ENCODE results near the gene HOXA11. TPM values are rescaled to one million over a fixed set of nuclear protein-coding genes. Genes with fewer than 3 reads are reported as not detected.

HOXA11 gene
- total RNA-seq, 4 donors from 2014 or later = 5.1 to 7.9 (median 6.4) TPM

DNA sequence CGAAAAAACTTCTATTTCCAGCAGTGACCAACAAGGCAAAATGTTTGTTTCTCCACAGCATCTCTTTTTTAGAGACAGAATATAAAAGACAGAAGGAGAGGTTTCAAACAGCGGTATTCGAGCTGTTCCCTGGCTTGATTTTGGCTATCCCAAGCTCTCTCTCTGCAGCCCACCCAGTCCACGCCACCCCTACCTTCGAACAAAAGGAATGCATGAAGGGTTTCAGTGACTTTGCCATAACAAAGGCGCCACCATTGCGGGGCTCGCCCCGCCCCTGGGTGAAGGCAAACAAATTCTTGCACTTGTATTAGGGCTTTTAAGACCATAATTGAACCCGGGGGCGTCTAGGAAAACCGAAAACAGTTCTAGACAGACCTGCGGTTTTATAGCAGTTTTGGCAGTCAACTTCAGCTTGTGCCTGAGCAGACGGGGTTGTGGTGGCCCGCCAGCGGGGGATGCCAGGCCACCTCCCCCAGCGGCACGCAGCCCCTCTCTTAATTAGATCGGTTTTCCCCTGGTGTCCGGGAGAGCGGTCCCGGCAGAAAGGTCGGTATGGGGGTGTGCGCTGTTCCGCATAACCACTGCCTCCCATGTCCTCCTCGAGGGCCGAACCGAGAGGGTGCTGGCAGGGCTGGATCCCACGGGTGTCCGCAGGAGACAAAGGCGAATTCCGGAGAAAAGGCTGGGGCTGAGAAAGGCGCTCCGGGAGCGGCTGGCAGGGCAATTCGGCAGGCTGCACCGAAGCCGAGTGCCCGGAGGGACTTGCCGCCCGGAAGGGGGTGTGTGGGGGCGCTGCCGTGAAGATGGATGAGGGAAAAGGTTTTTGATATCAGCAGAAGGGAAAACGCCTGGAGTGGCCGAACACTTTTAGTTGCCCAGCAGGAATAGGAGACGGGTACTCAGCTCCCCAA is 2.7 kb upstream of the HOXA11 start:
- Histone ChIP-seq H3K4me3 (peak overlapping the region; percentile 37 to 73 (median 52)), H3K27me3 (peaks cover 0 to 6% (median 3%) of the 10 kb centered on the region in 3 donors), H3K4me1 (peaks cover 18 to 42% of the 10 kb centered on the region in 2 donors), H3K9me3 (no peaks in the 10 kb centered on the region), H3K27ac (peak overlapping the region; percentile 90 to 99 (median 95)), H3K36me3 (no peaks in the 10 kb centered on the region)
- in situ Hi-C loops (cut with MboI; ENCODE audit: low sequenced_read_pairs in 4 of 4) (loop anchor here in 3 of 4 donors (10.0 to 25.0 kb wide), 5 partner anchors 900 to 1425 kb away; partner anchors contain the start of gene CREB5 (in 1 of the 3)), intact Hi-C loops (cut with DNase I; ENCODE audit: low total_unique reads) (loop anchor here (5.0 to 10.0 kb wide), 2 partner anchors 1225 to 1437 kb away; partner anchors contain the start of gene CREB5)
- no peak for TF ChIP-seq POLR2A (IDR thresholded peaks at IDR 0.05)
- TF ChIP-seq, protein P1, sequence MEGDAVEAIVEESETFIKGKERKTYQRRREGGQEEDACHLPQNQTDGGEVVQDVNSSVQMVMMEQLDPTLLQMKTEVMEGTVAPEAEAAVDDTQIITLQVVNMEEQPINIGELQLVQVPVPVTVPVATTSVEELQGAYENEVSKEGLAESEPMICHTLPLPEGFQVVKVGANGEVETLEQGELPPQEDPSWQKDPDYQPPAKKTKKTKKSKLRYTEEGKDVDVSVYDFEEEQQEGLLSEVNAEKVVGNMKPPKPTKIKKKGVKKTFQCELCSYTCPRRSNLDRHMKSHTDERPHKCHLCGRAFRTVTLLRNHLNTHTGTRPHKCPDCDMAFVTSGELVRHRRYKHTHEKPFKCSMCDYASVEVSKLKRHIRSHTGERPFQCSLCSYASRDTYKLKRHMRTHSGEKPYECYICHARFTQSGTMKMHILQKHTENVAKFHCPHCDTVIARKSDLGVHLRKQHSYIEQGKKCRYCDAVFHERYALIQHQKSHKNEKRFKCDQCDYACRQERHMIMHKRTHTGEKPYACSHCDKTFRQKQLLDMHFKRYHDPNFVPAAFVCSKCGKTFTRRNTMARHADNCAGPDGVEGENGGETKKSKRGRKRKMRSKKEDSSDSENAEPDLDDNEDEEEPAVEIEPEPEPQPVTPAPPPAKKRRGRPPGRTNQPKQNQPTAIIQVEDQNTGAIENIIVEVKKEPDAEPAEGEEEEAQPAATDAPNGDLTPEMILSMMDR (IDR thresholded peaks at IDR 0.05 in 4 of 5, conservative IDR thresholded peaks at IDR 0.05 in 1 of 5) = no peak
- DNase-seq (no peak), ATAC-seq (no peak)

- H3K9me3 ChIP-seq = no peaks in the 10 kb centered on the region
- peaks cover 25 to 51% of the 10 kb centered on the region in 2 donors for H3K4me1 ChIP-seq
- DNase-seq = no peak
- in situ Hi-C loops (cut with MboI; ENCODE audit: low sequenced_read_pairs in 4 of 4) = loop anchor here in 3 of 4 donors (10.0 to 25.0 kb wide), 5 partner anchors 900 to 1425 kb away; partner anchors contain the start of gene CREB5 (in 1 of the 3)
- TF ChIP-seq, protein P1 (IDR thresholded peaks at IDR 0.05 in 4 of 5, conservative IDR thresholded peaks at IDR 0.05 in 1 of 5) = no peak
- no peak for TF ChIP-seq POLR2A (IDR thresholded peaks at IDR 0.05)
- no peaks in the 10 kb centered on the region for H3K36me3 ChIP-seq
- peaks cover 0 to 8% (median 3%) of the 10 kb centered on the region in 3 donors for H3K27me3 ChIP-seq
- H3K27ac ChIP-seq = peak overlapping the region; percentile 90 to 99 (median 95)
- intact Hi-C loops (cut with DNase I; ENCODE audit: low total_unique reads) = loop anchor here (5.0 to 10.0 kb wide), 2 partner anchors 1225 to 1438 kb away; partner anchors contain the start of gene CREB5
- H3K4me3 ChIP-seq = peak overlapping the region; percentile 61 to 92 (median 70)
- no peak for ATAC-seq
Observed at GRCh38 chr7:27186668-27187474, 1.8 kb upstream of the HOXA11 start.

- in situ Hi-C loops (cut with MboI; ENCODE audit: low sequenced_read_pairs in 4 of 4) (loop anchor here in 3 of 4 donors (10.0 to 25.0 kb wide), 5 partner anchors 901 to 1424 kb away; partner anchors contain the start of gene CREB5 (in 1 of the 3)), intact Hi-C loops (cut with DNase I; ENCODE audit: low total_unique reads) (loop anchor here (5.0 to 10.0 kb wide), 2 partner anchors 1226 to 1439 kb away; partner anchors contain the start of gene CREB5)
- peaks cover 0 to 8% (median 3%) of the 10 kb centered on the region in 3 donors for H3K27me3 ChIP-seq
- H3K4me3 ChIP-seq = peak overlapping the region; percentile 61 to 92 (median 70)
- ATAC-seq (no peak), DNase-seq (peak in 1 of 2 donors; percentile 25)
- H3K27ac ChIP-seq = peak overlapping the region; percentile 90 to 99 (median 95)
- H3K4me1 ChIP-seq = peaks cover 25 to 52% of the 10 kb centered on the region in 2 donors
- TF ChIP-seq, protein P1 (IDR thresholded peaks at IDR 0.05 in 4 of 5, conservative IDR thresholded peaks at IDR 0.05 in 1 of 5) = no peak
- TF ChIP-seq POLR2A (IDR thresholded peaks at IDR 0.05) = no peak
- no peaks in the 10 kb centered on the region for H3K36me3 ChIP-seq
- H3K9me3 ChIP-seq = no peaks in the 10 kb centered on the region
Observed at GRCh38 chr7:27185854-27186667, 1.0 kb upstream of the HOXA11 start.

Data from gastrocnemius medialis (tissue), 4 donors.